ENCODE data around the gene PELO.

Gene PELO

GRCh38 chr5:52787600-52788504, at the start of gene PELO, which contains the start of gene ITGA1 (continued):
- TF ChIP-seq YY1 (tag by site-specific recombination; IDR thresholded peaks at IDR 0.05): peak; percentile 63
- TF ChIP-seq ZNF10 (tag by site-specific recombination; IDR thresholded peaks at IDR 0.05): 0 out of 2 replicates have a peak, but pooled peaks have one; percentile 8
- peak; percentile 94 for TF ChIP-seq ZBTB48 (tag by site-specific recombination; IDR thresholded peaks at IDR 0.05)
- TF ChIP-seq, protein P1, sequence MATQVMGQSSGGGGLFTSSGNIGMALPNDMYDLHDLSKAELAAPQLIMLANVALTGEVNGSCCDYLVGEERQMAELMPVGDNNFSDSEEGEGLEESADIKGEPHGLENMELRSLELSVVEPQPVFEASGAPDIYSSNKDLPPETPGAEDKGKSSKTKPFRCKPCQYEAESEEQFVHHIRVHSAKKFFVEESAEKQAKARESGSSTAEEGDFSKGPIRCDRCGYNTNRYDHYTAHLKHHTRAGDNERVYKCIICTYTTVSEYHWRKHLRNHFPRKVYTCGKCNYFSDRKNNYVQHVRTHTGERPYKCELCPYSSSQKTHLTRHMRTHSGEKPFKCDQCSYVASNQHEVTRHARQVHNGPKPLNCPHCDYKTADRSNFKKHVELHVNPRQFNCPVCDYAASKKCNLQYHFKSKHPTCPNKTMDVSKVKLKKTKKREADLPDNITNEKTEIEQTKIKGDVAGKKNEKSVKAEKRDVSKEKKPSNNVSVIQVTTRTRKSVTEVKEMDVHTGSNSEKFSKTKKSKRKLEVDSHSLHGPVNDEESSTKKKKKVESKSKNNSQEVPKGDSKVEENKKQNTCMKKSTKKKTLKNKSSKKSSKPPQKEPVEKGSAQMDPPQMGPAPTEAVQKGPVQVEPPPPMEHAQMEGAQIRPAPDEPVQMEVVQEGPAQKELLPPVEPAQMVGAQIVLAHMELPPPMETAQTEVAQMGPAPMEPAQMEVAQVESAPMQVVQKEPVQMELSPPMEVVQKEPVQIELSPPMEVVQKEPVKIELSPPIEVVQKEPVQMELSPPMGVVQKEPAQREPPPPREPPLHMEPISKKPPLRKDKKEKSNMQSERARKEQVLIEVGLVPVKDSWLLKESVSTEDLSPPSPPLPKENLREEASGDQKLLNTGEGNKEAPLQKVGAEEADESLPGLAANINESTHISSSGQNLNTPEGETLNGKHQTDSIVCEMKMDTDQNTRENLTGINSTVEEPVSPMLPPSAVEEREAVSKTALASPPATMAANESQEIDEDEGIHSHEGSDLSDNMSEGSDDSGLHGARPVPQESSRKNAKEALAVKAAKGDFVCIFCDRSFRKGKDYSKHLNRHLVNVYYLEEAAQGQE (tag by site-specific recombination; IDR thresholded peaks at IDR 0.05): peak; percentile 42; the same call in 1 of the 2 replicates
- 0 out of 2 replicates have a peak, but pooled peaks have one; percentile 31 for TF ChIP-seq ZNF423 (tag by site-specific recombination; IDR thresholded peaks at IDR 0.05)
- TF ChIP-seq ZNF692 (tag by site-specific recombination; IDR thresholded peaks at IDR 0.05): peak; percentile 44; the same call in 1 of the 2 replicates
- peak; percentile 60 for TF ChIP-seq ZNF580 (tag by site-specific recombination; IDR thresholded peaks at IDR 0.05)
- TF ChIP-seq SETDB1 (IDR thresholded peaks at IDR 0.05; ENCODE audit: insufficient read length, low read length): no peak
- no peak for TF ChIP-seq ZNF248 (tag by site-specific recombination; IDR thresholded peaks at IDR 0.05)

GRCh38 chr5:52738095-52738506, 49.6 kb upstream of the PELO start:
- CTCF ChIA-PET: interaction anchor here (1.3 to 1.4 kb wide), 2 partner anchors 10 to 178 kb away, joined by 3 to 4 read pairs; no protein-coding TSS in a partner anchor

More at GRCh38 chr5:52738095-52738506, 49.6 kb upstream of the PELO start:
- Histone ChIP-seq H3K4me1 (ENCODE audit: control insufficient read depth, insufficient read depth, low read length) (no peaks in the 10 kb centered on the region), H3K9me3 (ENCODE audit: control insufficient read depth, insufficient read depth, low read depth, low read length) (no peaks in the 10 kb centered on the region), H3K36me3 (ENCODE audit: control insufficient read depth in 2 of 2, insufficient read depth in 1 of 2, low read length in 2 of 2) (no peaks in the 10 kb centered on the region), H3K4me3 (ENCODE audit: low read depth, low read length) (no peak overlapping the region), H3K27ac (ENCODE audit: extremely low read depth, low read depth, low read length) (no peak overlapping the region)
- TF ChIP-seq ZNF837 (tag by site-specific recombination; IDR thresholded peaks at IDR 0.05): no peak
- no peak for TF ChIP-seq ZNF133 (tag by site-specific recombination; IDR thresholded peaks at IDR 0.05)
- TF ChIP-seq ZNF488 (tag by site-specific recombination; IDR thresholded peaks at IDR 0.05): no peak
- TF ChIP-seq YY1 (tag by site-specific recombination; IDR thresholded peaks at IDR 0.05): no peak
- TF ChIP-seq REPIN1 (tag by site-specific recombination; IDR thresholded peaks at IDR 0.05; ENCODE audit: low read depth): no peak
- no peak for TF ChIP-seq ZNF37A (tag by site-specific recombination; IDR thresholded peaks at IDR 0.05)
- TF ChIP-seq, protein P1 (tag by site-specific recombination; IDR thresholded peaks at IDR 0.05): no peak
- no peak for TF ChIP-seq YY2 (tag by site-specific recombination; IDR thresholded peaks at IDR 0.05)
- TF ChIP-seq ZNF211 (tag by site-specific recombination; IDR thresholded peaks at IDR 0.05; ENCODE audit: low read depth): no peak
- TF ChIP-seq ZBTB26 (tag by site-specific recombination; optimal IDR thresholded peaks at IDR 0.05): no peak
- POLR2A ChIA-PET: no interaction called here

Data from HEK293 (cell line).